GM21737 (cell line): ENCODE results near the gene GORASP2.
A peak's percentile ranks its signal among the peaks of the same experiment; 100 is the strongest.

Experiments
- ATAC-seq: cut with Tn5 transposase; IDR thresholded peaks from one replicate; pipeline ENCODE4 v1.9.1; 2021; ENCODE audit warnings: mild to moderate bottlenecking, moderate library complexity; ENCODE audit not compliant: unreplicated experiment

Gene GORASP2

GRCh38 chr2:170922634-170923494, 6.2 kb upstream of the GORASP2 start:
- ATAC-seq: no peak

GRCh38 chr2:170923799-170924198, 5.3 kb upstream of the GORASP2 start:
- ATAC-seq: no peak

- no peak for ATAC-seq
These were observed 4.1 kb upstream of the GORASP2 start for GRCh38 chr2:170924969-170925368.

GRCh38 chr2:170925923-170926322, 3.1 kb upstream of the GORASP2 start:
- ATAC-seq: no peak

- ATAC-seq: no peak
These were observed 2.2 kb upstream of the GORASP2 start for GRCh38 chr2:170926743-170927297.

- no peak for ATAC-seq
These were observed 823 bp upstream of the GORASP2 start for GRCh38 chr2:170928036-170928823.

GRCh38 chr2:170929686-170930050, 615 bp downstream of the GORASP2 start:
- ATAC-seq: no peak

GRCh38 chr2:170930131-170930990, 1.3 kb downstream of the GORASP2 start:
- ATAC-seq: peak; percentile 29

- no peak for ATAC-seq
These were observed 1.9 kb downstream of the GORASP2 start for GRCh38 chr2:170930991-170931266.

- ATAC-seq: no peak
These were observed 3.1 kb downstream of the GORASP2 start for GRCh38 chr2:170932166-170932565.

GRCh38 chr2:170932948-170933347, 3.9 kb downstream of the GORASP2 start:
- ATAC-seq: no peak

GRCh38 chr2:170937709-170938379, 8.8 kb downstream of the GORASP2 start:
- no peak for ATAC-seq

GRCh38 chr2:170940066-170940465, 11.0 kb downstream of the GORASP2 start:
- no peak for ATAC-seq

- ATAC-seq: no peak
These were observed 13.6 kb downstream of the GORASP2 start for GRCh38 chr2:170942615-170943014.

GRCh38 chr2:170943041-170943440, 14.0 kb downstream of the GORASP2 start:
- ATAC-seq: no peak

GRCh38 chr2:170943596-170943995, 14.5 kb downstream of the GORASP2 start:
- no peak for ATAC-seq

GRCh38 chr2:170944545-170944944, 15.5 kb downstream of the GORASP2 start:
- ATAC-seq: no peak

- ATAC-seq: no peak
These were observed 20.4 kb downstream of the GORASP2 start for GRCh38 chr2:170949415-170949814.

GRCh38 chr2:170950221-170950761, 21.2 kb downstream of the GORASP2 start:
- peak; percentile 73 for ATAC-seq

- no peak for ATAC-seq
These were observed 24.9 kb downstream of the GORASP2 start for GRCh38 chr2:170953941-170954340.
